Aorta (tissue), 5 donors: ENCODE data around the gene GBA2. TPM values are rescaled to one million over a fixed set of nuclear protein-coding genes. Genes with fewer than 3 reads are reported as not detected.
A peak's percentile ranks its signal among the peaks of the same experiment; 100 is the strongest.

ENCODE experiments used
- ATAC-seq: fragments of 200-7000 bp; cut with Tn5 transposase; one replicate; pipeline ENCODE4 v1.9.1; 2022; ENCODE audit warnings: moderate library complexity; ENCODE audit not compliant: low FRiP score
- DNase-seq, 2 donors: peaks; one replicate each; pipeline ENCODE4 v3.0.0-alpha.2; 2020
- H3K27ac ChIP-seq, 2 donors: one replicate each; pipeline ENCODE4 v1.5.1; 2013; ENCODE audit warnings: low read length in 2 of 2, mild to moderate bottlenecking in 2 of 2, moderate library complexity in 2 of 2, control low read depth in 1 of 2, inconsistent platforms in 1 of 2, low read depth in 1 of 2
- H3K27me3 ChIP-seq, 2 donors: one replicate each; pipeline ENCODE4 v1.6.1; 2013; ENCODE audit warnings: control low read depth in 1 of 2, low read length in 1 of 2, mild to moderate bottlenecking in 1 of 2, moderate library complexity in 1 of 2; ENCODE audit not compliant: insufficient read depth in 2 of 2, control insufficient read depth in 1 of 2
- H3K36me3 ChIP-seq, 2 donors: one replicate each; pipeline ENCODE4 v1.6.1; 2013; ENCODE audit warnings: control low read depth in 1 of 2, low read length in 1 of 2, mild to moderate bottlenecking in 1 of 2; ENCODE audit not compliant: insufficient read depth in 2 of 2, control insufficient read depth in 1 of 2
- H3K4me1 ChIP-seq, 2 donors: one replicate each; pipeline ENCODE4 v1.6.1; 2013; ENCODE audit warnings: low read length in 2 of 2, control low read depth in 1 of 2, mild to moderate bottlenecking in 1 of 2, moderate library complexity in 1 of 2; ENCODE audit not compliant: insufficient read depth in 2 of 2, control insufficient read depth in 1 of 2
- H3K4me3 ChIP-seq, 2 donors: one replicate each; pipeline ENCODE4 v1.5.1; 2013; ENCODE audit warnings: low read length in 2 of 2, control low read depth in 1 of 2, mild to moderate bottlenecking in 1 of 2
- H3K9me3 ChIP-seq: one replicate; pipeline ENCODE4 v1.6.1; 2013; ENCODE audit warnings: mild to moderate bottlenecking, low read length; ENCODE audit not compliant: control insufficient read depth
- WGBS, 2 donors: extraction: QIAGEN DNeasy Blood & Tissue Kit; methylation state at CpG; one replicate each; pipeline ENCODE4 v1.1.7; 2013; 5-methylcytosine and 5-hydroxymethylcytosine counted together
- intact Hi-C, 2 donors: fragments of 100-400 bp; cut with DNase I; formaldehyde crosslinking; loops; one replicate each; pipeline versions ENCODE4 v1.14.2 to v1.15.0; 2022
- polyA plus RNA-seq, 2 donors: library from polyadenylated mRNA; stranded (reverse); fragments of 200-250 nt; gene quantifications; one replicate each; pipeline ENCODE4 v1.2.3, GENCODE V29; 2013
- total RNA-seq, 2 donors: library from RNA; stranded (reverse); fragmentation: NEBNext Ultra II Directional; extraction: Animal tissue kit (Norgen Biotek cat#: 25700); gene quantifications; one replicate each; pipeline ENCODE4 v1.2.1, GENCODE V29; 2021
- donor health status: healthy with polysubstance abuse.
- donor health status: Bipolar disorder and iron deficiency.
- donor health status: DM: no; HTN: no; CAD: no.
- donor health status: DM: no; HTN: no; CAD: no.
- donor health status: DM: yes; HTN: yes; CAD: no.

The GBA2 gene
- total and polyA plus RNA-seq, 4 donors: 18.5 to 122 (median 83.8) TPM

- DNase-seq (no peak), ATAC-seq (no peak)
- intact Hi-C loops: no loop called here
- Histone ChIP-seq H3K4me3 (no peak overlapping the region), H3K27ac (no peak overlapping the region), H3K4me1 (no peaks in the 10 kb centered on the region), H3K36me3 (peaks cover 0 to 18% of the 10 kb centered on the region in 2 donors), H3K9me3 (no peaks in the 10 kb centered on the region), H3K27me3 (no peaks in the 10 kb centered on the region)
- 83 to 85% methylated on average over 6 of the region's 6 CpGs for WGBS, 2 donors
Observed at GRCh38 chr9:35740243-35740642, 8.8 kb downstream of the GBA2 start.

GRCh38 chr9:35738924-35739323 lies 10.1 kb downstream of the GBA2 start:
- Histone ChIP-seq H3K9me3 (no peaks in the 10 kb centered on the region), H3K4me3 (no peak overlapping the region), H3K36me3 (peaks cover 0 to 15% of the 10 kb centered on the region in 2 donors), H3K27ac (no peak overlapping the region), H3K4me1 (no peaks in the 10 kb centered on the region), H3K27me3 (no peaks in the 10 kb centered on the region)
- DNase-seq: no peak
- no peak for ATAC-seq
- intact Hi-C loops: loop anchor here in 1 of 2 donors (5.0 kb wide), 1 partner anchor 53 kb away; the partner anchor contains the start of gene NPR2
- WGBS, 2 donors: 79 to 82% methylated on average over 7 of the region's 7 CpGs

GRCh38 chr9:35738186-35738585 lies 10.8 kb downstream of the GBA2 start:
- intact Hi-C loops: loop anchor here in 1 of 2 donors (5.0 kb wide), 1 partner anchor 54 kb away; the partner anchor contains the start of gene NPR2
- ATAC-seq (no peak), DNase-seq (no peak)
- Histone ChIP-seq H3K9me3 (no peaks in the 10 kb centered on the region), H3K4me1 (no peaks in the 10 kb centered on the region), H3K27me3 (no peaks in the 10 kb centered on the region), H3K36me3 (peaks cover 0 to 13% of the 10 kb centered on the region in 2 donors), H3K27ac (no peak overlapping the region), H3K4me3 (no peak overlapping the region)
- 66 to 75% methylated on average over 4 of the region's 4 CpGs for WGBS, 2 donors

GRCh38 chr9:35737143-35737542 lies 11.9 kb downstream of the GBA2 start:
- no peak overlapping the region for H3K4me3 ChIP-seq
- H3K9me3 ChIP-seq: no peaks in the 10 kb centered on the region
- H3K27me3 ChIP-seq: no peaks in the 10 kb centered on the region
- WGBS, 2 donors: 60 to 62% methylated on average over 7 of the region's 7 CpGs
- ATAC-seq (no peak), DNase-seq (no peak)
- intact Hi-C loops: loop anchor here in 1 of 2 donors (5.0 kb wide), 1 partner anchor 55 kb away; the partner anchor contains the start of gene NPR2
- no peak overlapping the region for H3K27ac ChIP-seq
- peaks cover 0 to 13% of the 10 kb centered on the region in 2 donors for H3K36me3 ChIP-seq
- H3K4me1 ChIP-seq: no peaks in the 10 kb centered on the region

GRCh38 chr9:35736201-35736633 lies 12.8 kb downstream of the GBA2 start:
- intact Hi-C loops: loop anchor here in 1 of 2 donors (5.0 kb wide), 1 partner anchor 56 kb away; the partner anchor contains the start of gene NPR2
- no peak overlapping the region for H3K27ac ChIP-seq
- H3K9me3 ChIP-seq: no peaks in the 10 kb centered on the region
- H3K4me3 ChIP-seq: no peak overlapping the region
- DNase-seq (peak in 1 of 2 donors; percentile 71), ATAC-seq (no peak)
- no peaks in the 10 kb centered on the region for H3K27me3 ChIP-seq
- no peaks in the 10 kb centered on the region for H3K4me1 ChIP-seq
- H3K36me3 ChIP-seq: peaks cover 0 to 13% of the 10 kb centered on the region in 2 donors
- WGBS, 2 donors: 30 to 34% methylated on average over 5 of the region's 5 CpGs

GRCh38 chr9:35734096-35734495 lies 14.9 kb downstream of the GBA2 start:
- 84 to 88% methylated on average over 3 of the region's 3 CpGs for WGBS, 2 donors
- intact Hi-C loops: no loop called here
- Histone ChIP-seq H3K4me3 (no peak overlapping the region), H3K27me3 (no peaks in the 10 kb centered on the region), H3K9me3 (no peaks in the 10 kb centered on the region), H3K27ac (no peak overlapping the region), H3K36me3 (peaks cover 0 to 7% of the 10 kb centered on the region in 2 donors), H3K4me1 (no peaks in the 10 kb centered on the region)
- no peak for DNase-seq
- ATAC-seq: no peak

GRCh38 chr9:35732800-35733541 lies 16.1 kb downstream of the GBA2 start:
- Histone ChIP-seq H3K27me3 (no peaks in the 10 kb centered on the region), H3K27ac (peak overlapping the region; percentile 73 to 94), H3K36me3 (peaks cover 0 to 6% of the 10 kb centered on the region in 2 donors), H3K9me3 (no peaks in the 10 kb centered on the region), H3K4me1 (no peaks in the 10 kb centered on the region), H3K4me3 (peak overlapping the region; percentile 65 to 68)
- WGBS, 2 donors: 1 to 3% methylated on average over 14 of the region's 14 CpGs
- DNase-seq: peak in 1 of 2 donors; percentile 38
- ATAC-seq: no peak
- intact Hi-C loops: loop anchor here in 1 of 2 donors (2.0 kb wide), 1 partner anchor 128 kb away; the partner anchor contains the start of gene TESK1

- Histone ChIP-seq H3K27me3 (no peaks in the 10 kb centered on the region), H3K27ac (peak within 1 kb of the TSS; percentile 94 to 98), H3K4me3 (peak within 1 kb of the TSS; percentile 65 to 97), H3K36me3 (peaks cover 0 to 6% of the 10 kb centered on the region in 2 donors), H3K9me3 (no peaks in the 10 kb centered on the region), H3K4me1 (no peaks in the 10 kb centered on the region)
- 0% methylated on average over 44 to 49 of the region's 49 CpGs for WGBS, 2 donors
- DNase-seq (peak; percentile 99 to 100), ATAC-seq (peak; percentile 94)
- intact Hi-C loops: loop anchor here in 1 of 2 donors (2.0 kb wide), 1 partner anchor 127 kb away; the partner anchor contains the start of gene TESK1
Observed at GRCh38 chr9:35732185-35732799, 16.7 kb downstream of the GBA2 start, which contains the start of the genes CREB3 and TLN1. Gene CREB3, plus strand, starts transcription at chr9:35732666. Its CDS starts 107 bp downstream, at chr9:35732773. Gene TLN1, minus strand, starts transcription at chr9:35732195. Its CDS starts 6,501 bp downstream, at chr9:35725694.
